HG03108 (cell line): Measurements from ENCODE around the gene FGD5.

ENCODE experiments used
- ATAC-seq: cut with Tn5 transposase; IDR thresholded peaks from one replicate; pipeline ENCODE4 v1.9.1; 2021; ENCODE audit warnings: moderate library complexity; ENCODE audit not compliant: unreplicated experiment

FGD5 gene

GRCh38 chr3:14818804-14819500 lies at the start of gene FGD5:
FGD5 (plus strand) TSS chr3:14818962; CDS start chr3:14819072, 110 bp downstream.
- ATAC-seq, result no peak

GRCh38 chr3:14769544-14770325 lies 49.0 kb upstream of the FGD5 start:
- ATAC-seq, result no peak

GRCh38 chr3:14770591-14770990 lies 48.2 kb upstream of the FGD5 start:
- ATAC-seq, result no peak

- ATAC-seq, result no peak
These were observed 46.9 kb upstream of the FGD5 start for GRCh38 chr3:14771593-14772497.

GRCh38 chr3:14772533-14773138 lies 46.1 kb upstream of the FGD5 start:
- ATAC-seq, result no peak

- no peak for ATAC-seq
These were observed 45.5 kb upstream of the FGD5 start for GRCh38 chr3:14773281-14773680.

GRCh38 chr3:14773691-14774128 lies 45.1 kb upstream of the FGD5 start:
- no peak for ATAC-seq

- ATAC-seq, result no peak
These were observed 44.3 kb upstream of the FGD5 start for GRCh38 chr3:14774431-14774830.

- no peak for ATAC-seq
These were observed 43.8 kb upstream of the FGD5 start for GRCh38 chr3:14775011-14775410.

- no peak for ATAC-seq
These were observed 43.2 kb upstream of the FGD5 start for GRCh38 chr3:14775563-14775962.

GRCh38 chr3:14779069-14779685 lies 39.6 kb upstream of the FGD5 start:
- ATAC-seq, result no peak

- ATAC-seq, result no peak
These were observed 37.7 kb upstream of the FGD5 start for GRCh38 chr3:14780927-14781507.

- no peak for ATAC-seq
These were observed 35.2 kb upstream of the FGD5 start for GRCh38 chr3:14783480-14784086.

GRCh38 chr3:14784087-14784681 lies 34.6 kb upstream of the FGD5 start:
- ATAC-seq, result no peak

- ATAC-seq, result no peak
These were observed 33.3 kb upstream of the FGD5 start for GRCh38 chr3:14785207-14786155.

GRCh38 chr3:14786369-14786768 lies 32.4 kb upstream of the FGD5 start:
- no peak for ATAC-seq

GRCh38 chr3:14787630-14788029 lies 31.1 kb upstream of the FGD5 start:
- ATAC-seq, result no peak

GRCh38 chr3:14788644-14789043 lies 30.1 kb upstream of the FGD5 start:
- ATAC-seq, result no peak
